SW480 (cell line): ENCODE data around the gene CA9.

Experiments used
- DNase-seq: peaks from one replicate; pipeline ENCODE4 v3.0.0-alpha.2; 2016; ENCODE audit warnings: low spot score

Gene CA9

GRCh38 chr9:35651956-35652828 is 21.5 kb upstream of the CA9 start:
- peak; percentile 39 for DNase-seq

DNA sequence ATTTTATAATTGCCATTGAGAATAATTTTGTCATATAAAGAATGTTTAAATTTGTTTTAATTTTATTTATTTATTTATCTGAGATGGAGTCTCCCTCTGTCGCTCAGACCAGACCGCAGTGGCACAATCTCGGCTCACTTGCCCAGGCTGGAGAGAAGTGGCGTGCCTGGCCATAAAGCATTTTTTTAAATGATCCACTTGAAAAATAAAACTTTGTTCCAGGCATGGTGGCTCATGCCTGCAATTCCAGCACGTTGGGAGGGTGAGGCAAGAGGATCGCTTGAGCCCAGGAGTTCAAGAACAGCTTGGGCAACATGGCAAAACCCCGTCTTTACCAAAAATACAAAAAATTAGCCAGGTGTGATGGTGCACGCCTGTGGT is 20.9 kb upstream of the CA9 start:
- DNase-seq, result no peak

- DNase-seq, result no peak
Observed at GRCh38 chr9:35653611-35654010, 20.1 kb upstream of the CA9 start.

DNA sequence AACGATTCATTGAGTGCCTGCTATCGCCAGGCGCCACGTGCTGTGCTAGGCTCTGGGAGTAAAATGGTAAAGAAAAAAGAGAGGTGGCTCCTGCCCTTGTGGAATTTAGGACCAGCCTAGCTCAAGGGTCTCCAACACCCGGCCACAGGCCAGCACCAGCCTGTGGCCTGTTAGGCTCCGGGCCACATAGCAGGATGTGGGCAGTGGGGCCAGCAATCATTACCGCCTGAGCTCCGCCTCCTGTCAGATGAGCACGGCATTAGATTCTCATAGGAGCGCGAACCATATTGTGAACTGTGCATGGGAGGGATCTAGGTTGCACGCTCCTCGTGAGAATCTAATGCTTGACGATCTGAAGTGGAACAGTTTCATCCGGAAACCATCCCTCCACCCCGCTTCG is 17.4 kb upstream of the CA9 start:
- DNase-seq, result peak; percentile 25

- peak; percentile 44 for DNase-seq
Observed at GRCh38 chr9:35656831-35657545, 16.7 kb upstream of the CA9 start.

GRCh38 chr9:35657546-35658136 is 16.1 kb upstream of the CA9 start, which contains the start of gene RMRP:
TSS of gene RMRP (minus strand) at chr9:35658019.
- DNase-seq, result peak; percentile 99

DNA sequence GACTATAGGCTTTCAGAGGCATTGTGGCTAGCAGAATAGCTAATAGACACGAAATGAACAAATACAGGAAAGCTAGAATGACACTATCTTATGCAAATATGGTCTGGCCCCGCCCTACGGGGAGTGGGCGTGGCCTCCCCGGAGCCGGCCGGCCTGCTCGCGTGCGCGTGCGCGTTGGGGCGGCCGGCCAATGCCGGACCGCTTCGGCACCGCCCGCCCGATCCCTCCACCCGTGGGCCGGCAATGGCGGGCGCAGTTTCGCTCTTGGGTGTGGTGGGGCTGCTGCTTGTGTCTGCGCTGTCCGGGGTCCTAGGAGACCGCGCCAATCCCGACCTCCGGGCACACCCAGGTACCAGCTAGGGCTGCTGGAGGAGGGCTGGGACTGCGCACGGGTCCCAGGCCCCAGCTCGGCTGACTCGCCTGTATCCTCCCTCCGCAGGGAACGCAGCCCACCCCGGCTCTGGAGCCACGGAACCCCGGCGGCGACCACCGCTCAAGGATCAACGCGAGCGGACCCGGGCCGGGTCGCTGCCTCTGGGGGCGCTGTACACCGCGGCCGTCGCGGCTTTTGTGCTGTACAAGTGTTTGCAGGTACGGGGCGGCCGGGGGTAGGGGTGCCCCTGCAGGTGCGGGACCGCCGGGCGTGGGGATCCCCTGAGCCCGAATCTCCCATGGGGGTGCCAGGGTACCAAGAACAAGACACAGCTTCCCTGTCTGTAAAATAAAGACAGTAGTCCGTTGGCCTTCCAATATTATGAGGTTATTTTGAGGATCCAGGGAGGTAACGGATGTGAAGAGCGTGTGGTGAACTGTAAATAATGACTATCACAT is 15.4 kb upstream of the CA9 start, which contains the start of gene CCDC107:
CCDC107 (plus strand) TSS at position 156 of the 831 bp plus-strand sequence; CDS start at position 244, 88 bp downstream.
- peak; percentile 82 for DNase-seq

DNA sequence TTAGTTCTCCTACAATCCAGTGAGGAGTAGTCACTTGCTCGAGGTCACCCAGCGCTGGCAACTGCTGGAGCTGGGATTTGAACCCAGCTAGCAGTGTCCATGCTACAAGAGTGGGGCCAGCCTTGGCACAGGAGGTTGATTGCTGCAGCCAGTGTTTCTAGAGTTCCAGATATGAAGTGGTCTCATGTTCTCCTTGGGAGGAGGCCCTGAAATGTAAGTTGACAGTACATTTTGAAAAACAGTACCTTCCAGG is 14.8 kb upstream of the CA9 start:
- DNase-seq, result no peak

GRCh38 chr9:35659340-35659739 is 14.4 kb upstream of the CA9 start:
- DNase-seq, result peak; percentile 36

DNA sequence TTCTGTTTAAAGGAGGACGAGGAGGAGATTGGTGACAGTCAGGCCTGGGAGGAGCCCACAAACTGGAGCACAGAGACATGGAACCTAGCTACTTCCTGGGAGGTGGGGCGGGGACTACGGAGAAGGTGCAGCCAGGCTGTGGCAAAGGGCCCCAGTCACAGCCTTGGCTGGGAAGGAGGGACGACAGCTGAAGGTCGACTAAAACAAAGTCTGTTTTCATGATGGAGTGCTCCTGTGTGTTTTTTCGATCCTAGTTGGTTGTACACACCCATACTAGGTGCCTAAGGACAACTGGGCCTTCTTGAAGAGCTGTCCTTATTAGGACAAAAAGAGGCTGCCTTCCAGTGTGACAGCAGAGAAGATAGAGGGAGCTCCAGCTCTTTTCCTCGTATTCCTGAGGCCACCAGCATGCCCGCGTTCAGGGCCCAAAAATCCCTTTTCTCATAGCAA is 12.7 kb upstream of the CA9 start:
- no peak for DNase-seq

GRCh38 chr9:35661756-35662350 is 11.9 kb upstream of the CA9 start:
- DNase-seq, result no peak

- no peak for DNase-seq
Observed at GRCh38 chr9:35662437-35662836, 11.3 kb upstream of the CA9 start.

DNA sequence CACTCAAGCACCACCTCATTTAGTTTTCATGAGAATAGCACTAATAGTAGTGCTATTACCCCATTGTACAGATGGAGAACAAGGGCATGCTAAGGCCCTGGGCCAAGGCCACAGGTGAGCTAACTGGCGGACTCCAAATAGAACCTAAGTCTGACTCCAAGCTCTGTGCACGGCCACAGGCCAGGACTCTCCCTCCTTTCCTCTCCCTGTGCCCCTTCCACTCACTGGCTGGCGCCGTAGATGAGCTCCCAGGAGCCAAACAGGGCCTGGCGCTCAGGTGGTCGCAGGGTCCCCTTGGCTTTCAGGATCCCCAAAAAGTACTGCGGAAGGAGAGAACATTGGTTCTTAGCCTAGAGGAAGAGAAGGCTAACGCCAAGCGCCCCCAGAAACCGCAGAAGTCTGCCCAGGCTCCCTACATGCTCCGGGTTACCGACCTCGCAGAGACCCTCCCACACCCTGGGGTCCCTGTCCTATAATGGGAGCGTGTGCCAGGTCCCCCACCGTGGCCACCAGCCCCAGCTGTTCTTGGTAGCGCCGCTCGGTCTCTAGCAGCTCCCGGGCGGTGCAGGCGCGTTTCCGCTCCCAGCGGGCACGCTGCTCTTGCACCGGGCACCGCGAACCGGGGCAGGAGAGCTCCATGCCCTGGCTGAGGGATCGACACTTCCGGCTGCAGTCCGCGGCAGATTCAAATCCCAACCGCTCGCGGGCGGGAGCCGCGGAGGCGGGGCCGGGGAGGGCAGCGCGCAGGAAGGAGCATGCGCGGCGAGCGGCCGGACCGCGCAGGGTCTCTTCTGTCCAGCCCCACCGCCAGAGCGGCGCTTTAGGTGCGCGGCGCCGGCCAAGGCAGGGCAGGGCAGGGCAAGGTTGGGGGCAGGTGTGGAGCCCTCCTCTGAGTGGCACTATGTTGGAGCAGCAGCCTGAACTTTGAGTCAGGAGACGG is 8.9 kb upstream of the CA9 start, which contains the start of gene ARHGEF39:
ARHGEF39 (minus strand) TSS at position 665 of the 940 bp plus-strand sequence; CDS start at position 639, 26 bp downstream.
- DNase-seq, result peak; percentile 85

GRCh38 chr9:35665471-35665818 is 8.3 kb upstream of the CA9 start:
- DNase-seq, result no peak

- DNase-seq, result no peak
Observed at GRCh38 chr9:35666045-35666444, 7.7 kb upstream of the CA9 start.

DNA sequence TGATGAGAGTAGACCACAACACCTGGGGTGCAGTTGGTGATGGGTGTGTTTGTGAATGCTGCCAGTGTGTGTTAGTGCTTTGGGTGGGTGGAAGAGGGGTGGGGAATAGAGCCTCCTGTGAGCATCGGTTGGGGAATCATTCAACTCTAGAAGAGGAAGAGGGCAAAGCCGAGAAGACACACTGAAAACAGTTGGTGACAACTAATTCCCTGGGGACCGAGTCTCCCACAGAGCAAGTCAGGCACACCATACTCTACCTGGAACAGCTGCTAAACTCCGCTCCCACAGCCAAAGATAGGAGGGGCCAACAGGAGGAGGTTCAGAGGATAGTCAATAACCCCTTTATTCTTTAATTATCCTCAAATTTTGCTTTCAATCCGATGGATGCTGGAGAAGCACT is 7.2 kb upstream of the CA9 start:
- DNase-seq, result no peak

DNA sequence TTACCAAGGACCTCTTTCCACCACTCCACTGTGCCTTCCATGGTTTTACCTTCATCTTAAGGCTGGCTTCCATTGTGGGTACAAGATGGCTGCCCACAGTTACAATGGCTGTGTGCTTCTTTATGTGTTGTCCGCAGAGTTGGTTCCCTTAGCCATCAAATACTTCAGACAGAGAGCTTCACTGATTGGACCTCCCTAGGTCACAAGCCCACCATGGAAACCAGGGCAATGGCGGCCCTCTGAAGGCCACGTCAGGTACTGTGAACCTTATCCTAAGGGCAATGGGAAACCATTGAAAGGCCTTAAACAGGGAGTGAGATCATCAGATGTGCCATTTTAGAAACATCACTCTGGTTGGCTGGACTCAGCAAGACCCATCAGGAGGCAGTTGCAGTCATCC is 5.8 kb upstream of the CA9 start:
- DNase-seq, result no peak

- peak; percentile 87 for DNase-seq
Observed at GRCh38 chr9:35669331-35670145, 4.2 kb upstream of the CA9 start.

DNA sequence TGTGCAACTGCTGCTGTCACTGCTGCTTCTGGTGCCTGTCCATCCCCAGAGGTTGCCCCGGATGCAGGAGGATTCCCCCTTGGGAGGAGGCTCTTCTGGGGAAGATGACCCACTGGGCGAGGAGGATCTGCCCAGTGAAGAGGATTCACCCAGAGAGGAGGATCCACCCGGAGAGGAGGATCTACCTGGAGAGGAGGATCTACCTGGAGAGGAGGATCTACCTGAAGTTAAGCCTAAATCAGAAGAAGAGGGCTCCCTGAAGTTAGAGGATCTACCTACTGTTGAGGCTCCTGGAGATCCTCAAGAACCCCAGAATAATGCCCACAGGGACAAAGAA is 265 bp downstream of the CA9 start:
- no peak for DNase-seq

DNA sequence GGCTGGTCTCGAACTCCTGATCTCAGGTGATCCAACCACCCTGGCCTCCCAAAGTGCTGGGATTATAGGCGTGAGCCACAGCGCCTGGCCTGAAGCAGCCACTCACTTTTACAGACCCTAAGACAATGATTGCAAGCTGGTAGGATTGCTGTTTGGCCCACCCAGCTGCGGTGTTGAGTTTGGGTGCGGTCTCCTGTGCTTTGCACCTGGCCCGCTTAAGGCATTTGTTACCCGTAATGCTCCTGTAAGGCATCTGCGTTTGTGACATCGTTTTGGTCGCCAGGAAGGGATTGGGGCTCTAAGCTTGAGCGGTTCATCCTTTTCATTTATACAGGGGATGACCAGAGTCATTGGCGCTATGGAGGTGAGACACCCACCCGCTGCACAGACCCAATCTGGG is 1.5 kb downstream of the CA9 start:
- no peak for DNase-seq
